Measurements from ENCODE around the gene GTF3C5.
"Not testable (repeated sequence)": the region's sequence is repeated elsewhere in the genome, so short reads cannot be mapped to it uniquely, and the experiment has no call there.

Gene GTF3C5

GRCh38 chr9:133087429-133088145 is 56.8 kb downstream of the GTF3C5 start:
- in situ Hi-C loops (cut with HindIII; ENCODE audit: low sequenced_read_pairs), result no loop called here

- in situ Hi-C loops (cut with HindIII; ENCODE audit: low sequenced_read_pairs), result no loop called here
Observed at GRCh38 chr9:133088146-133088750, 57.5 kb downstream of the GTF3C5 start.

GRCh38 chr9:133088756-133089155 is 58.0 kb downstream of the GTF3C5 start:
- in situ Hi-C loops (cut with HindIII; ENCODE audit: low sequenced_read_pairs), result no loop called here

GRCh38 chr9:133089271-133089671 is 58.5 kb downstream of the GTF3C5 start:
- in situ Hi-C loops (cut with HindIII; ENCODE audit: low sequenced_read_pairs), result no loop called here

GRCh38 chr9:133090187-133090586 is 59.4 kb downstream of the GTF3C5 start:
- in situ Hi-C loops (cut with HindIII; ENCODE audit: low sequenced_read_pairs), result no loop called here

- in situ Hi-C loops (cut with HindIII; ENCODE audit: low sequenced_read_pairs), result no loop called here
Observed at GRCh38 chr9:133090752-133091385, 60.1 kb downstream of the GTF3C5 start.

- in situ Hi-C loops (cut with HindIII; ENCODE audit: low sequenced_read_pairs), result not testable (repeated sequence)
Observed at GRCh38 chr9:133094351-133094750, 63.6 kb downstream of the GTF3C5 start.

- in situ Hi-C loops (cut with HindIII; ENCODE audit: low sequenced_read_pairs), result no loop called here
Observed at GRCh38 chr9:133094842-133095393, 64.1 kb downstream of the GTF3C5 start.

GRCh38 chr9:133098104-133098754 is 67.4 kb downstream of the GTF3C5 start:
- in situ Hi-C loops (cut with HindIII; ENCODE audit: low sequenced_read_pairs), result no loop called here

GRCh38 chr9:133098871-133099270 is 68.1 kb downstream of the GTF3C5 start:
- in situ Hi-C loops (cut with HindIII; ENCODE audit: low sequenced_read_pairs), result no loop called here

- in situ Hi-C loops (cut with HindIII; ENCODE audit: low sequenced_read_pairs), result no loop called here
Observed at GRCh38 chr9:133099726-133100505, 69.1 kb downstream of the GTF3C5 start.

- in situ Hi-C loops (cut with HindIII; ENCODE audit: low sequenced_read_pairs), result no loop called here
Observed at GRCh38 chr9:133100506-133101355, 69.9 kb downstream of the GTF3C5 start.

- in situ Hi-C loops (cut with HindIII; ENCODE audit: low sequenced_read_pairs), result no loop called here
Observed at GRCh38 chr9:133101356-133102189, 70.8 kb downstream of the GTF3C5 start.

- in situ Hi-C loops (cut with HindIII; ENCODE audit: low sequenced_read_pairs), result no loop called here
Observed at GRCh38 chr9:133102190-133103021, 71.6 kb downstream of the GTF3C5 start.

GRCh38 chr9:133103183-133103986 is 72.6 kb downstream of the GTF3C5 start:
- in situ Hi-C loops (cut with HindIII; ENCODE audit: low sequenced_read_pairs), result no loop called here

GRCh38 chr9:133103987-133104505 is 73.2 kb downstream of the GTF3C5 start:
- in situ Hi-C loops (cut with HindIII; ENCODE audit: low sequenced_read_pairs), result no loop called here
